Fibroblast of the conjunctiva (primary cell): ENCODE results near the gene CNN3.

Experiments used
- DNase-seq: peaks from one replicate; pipeline ENCODE4 v3.0.0-alpha.2; 2010; ENCODE audit warnings: low read depth

CNN3 gene

DNA sequence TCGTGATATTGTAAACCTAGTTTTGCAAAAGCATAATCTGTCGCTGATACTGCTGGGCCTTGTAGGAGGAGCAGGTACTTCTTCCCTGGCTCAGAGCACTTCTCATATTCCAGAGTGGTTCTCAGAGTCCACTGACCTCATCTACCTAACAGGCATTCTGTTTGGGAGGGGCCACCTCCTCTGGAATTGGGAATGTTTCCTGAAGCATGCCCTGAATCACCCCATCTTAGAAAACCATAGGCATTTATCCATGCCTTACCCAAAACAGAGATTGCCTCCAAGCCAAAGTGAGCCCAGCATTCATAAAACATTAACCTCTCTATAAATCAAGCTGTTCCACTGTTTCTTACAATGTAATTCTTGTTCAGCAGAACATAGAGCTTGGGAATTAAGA is 71.6 kb downstream of the CNN3 start:
- no peak for DNase-seq

DNA sequence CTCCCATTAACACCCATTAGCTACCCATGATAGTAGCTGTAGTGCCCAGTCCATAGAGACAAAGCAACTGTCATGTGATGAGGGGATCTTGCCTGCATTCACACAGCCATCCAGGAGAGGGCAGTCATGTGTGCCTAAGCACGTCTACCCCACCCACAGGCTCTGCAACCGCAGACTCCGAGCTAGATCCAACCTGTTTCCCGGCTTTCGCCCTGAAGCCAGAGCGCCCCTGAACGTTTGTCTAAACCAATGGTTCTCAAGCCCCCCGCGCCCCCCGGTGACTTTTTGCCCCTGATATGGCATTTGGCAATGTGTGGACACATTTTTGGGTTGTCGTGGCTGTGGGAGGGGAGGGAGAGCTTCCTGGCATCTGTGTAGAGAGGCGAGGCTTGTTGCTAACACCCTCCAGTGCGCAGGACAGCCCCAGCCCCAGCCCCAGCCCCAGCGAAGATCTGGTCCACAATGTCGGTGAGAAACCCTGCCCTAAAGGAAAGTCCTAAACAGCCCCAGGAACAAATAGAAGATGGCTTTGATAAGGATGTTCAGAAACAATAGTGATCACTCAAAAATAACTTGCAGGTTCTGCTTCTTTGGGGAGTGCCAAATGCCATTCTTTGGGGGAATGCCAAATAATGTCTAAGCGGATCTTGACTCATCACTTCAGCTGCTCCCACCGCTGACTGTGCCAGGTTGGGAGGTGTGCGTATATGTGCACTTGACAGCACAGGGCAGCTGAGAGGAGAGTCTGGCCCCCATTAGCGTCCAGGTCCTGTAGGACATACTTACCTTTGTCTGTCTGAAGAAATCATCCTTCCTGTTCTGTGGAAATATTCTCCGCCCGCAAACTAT is 72.2 kb downstream of the CNN3 start:
- DNase-seq: peak; percentile 90

DNA sequence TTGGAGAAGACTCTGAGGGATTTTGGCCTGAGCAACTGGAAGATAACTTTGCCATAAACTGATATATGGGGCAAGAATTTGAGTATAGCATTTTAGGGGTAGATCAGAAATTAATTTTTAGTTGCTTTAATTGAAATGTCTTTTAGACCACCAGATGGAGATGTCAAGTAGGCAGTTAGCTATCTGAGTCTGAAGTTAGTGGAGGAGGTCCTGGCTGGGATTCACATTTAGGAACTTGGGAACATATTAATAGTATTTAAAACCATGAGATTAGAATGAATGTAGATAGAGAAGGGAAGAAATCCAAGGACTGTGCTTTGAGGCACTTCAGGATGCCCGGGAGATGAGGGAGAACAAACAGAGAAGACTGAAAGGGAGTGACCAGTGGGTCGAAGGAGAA is 74.1 kb downstream of the CNN3 start:
- DNase-seq: no peak

DNA sequence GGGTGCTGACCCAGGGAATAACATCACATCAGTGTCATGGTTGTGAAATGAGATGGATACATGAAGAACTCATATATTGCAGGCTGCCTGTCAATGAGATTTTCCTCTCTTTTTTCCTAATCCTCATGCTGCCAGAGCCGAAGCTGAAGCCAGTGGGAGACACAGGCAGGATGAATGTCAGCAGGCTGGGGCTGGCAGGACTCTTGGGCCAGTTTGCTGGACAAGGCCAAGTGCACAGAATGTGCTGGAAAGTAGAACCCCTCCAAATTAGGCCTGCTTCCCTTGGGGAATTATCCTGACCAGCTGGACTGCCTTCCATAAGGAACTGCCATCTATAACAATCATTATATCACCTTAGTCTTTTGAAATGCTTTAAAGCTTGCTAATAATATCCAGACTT is 75.3 kb downstream of the CNN3 start:
- DNase-seq: no peak
